ENCODE measurements around the gene GBE1. TPM values are rescaled to one million over a fixed set of nuclear protein-coding genes. Genes with fewer than 3 reads are reported as not detected.

Gene GBE1
- total RNA-seq, 1 donor from 2014 or later = 11.3 TPM

- no peaks in the 10 kb centered on the region for H3K27me3 Mint-ChIP-seq (ENCODE audit: unreplicated experiment)
- DNase-seq = no peak
- no peak overlapping the region for H3K27ac Mint-ChIP-seq (ENCODE audit: unreplicated experiment)
- no peak for TF ChIP-seq CTCF (IDR thresholded peaks at IDR 0.05; ENCODE audit: partially characterized antibody, unreplicated experiment)
- H3K4me3 Mint-ChIP-seq (ENCODE audit: unreplicated experiment) = no peak overlapping the region
- peaks cover 1% of the 10 kb centered on the region for H3K9me3 Mint-ChIP-seq (ENCODE audit: unreplicated experiment)
- H3K36me3 Mint-ChIP-seq (ENCODE audit: unreplicated experiment) = no peaks in the 10 kb centered on the region
- no peaks in the 10 kb centered on the region for H3K4me1 Mint-ChIP-seq (ENCODE audit: low read depth, unreplicated experiment)
Measured at GRCh38 chr3:81531846-81532245, 229.6 kb downstream of the GBE1 start.

GRCh38 chr3:81531263-81531662 lies 230.2 kb downstream of the GBE1 start:
- H3K4me3 Mint-ChIP-seq (ENCODE audit: unreplicated experiment) = no peak overlapping the region
- H3K36me3 Mint-ChIP-seq (ENCODE audit: unreplicated experiment) = no peaks in the 10 kb centered on the region
- no peak overlapping the region for H3K27ac Mint-ChIP-seq (ENCODE audit: unreplicated experiment)
- DNase-seq = no peak
- no peak for TF ChIP-seq CTCF (IDR thresholded peaks at IDR 0.05; ENCODE audit: partially characterized antibody, unreplicated experiment)
- no peaks in the 10 kb centered on the region for H3K4me1 Mint-ChIP-seq (ENCODE audit: low read depth, unreplicated experiment)
- no peaks in the 10 kb centered on the region for H3K27me3 Mint-ChIP-seq (ENCODE audit: unreplicated experiment)
- peaks cover 1% of the 10 kb centered on the region for H3K9me3 Mint-ChIP-seq (ENCODE audit: unreplicated experiment)

- H3K27me3 Mint-ChIP-seq (ENCODE audit: unreplicated experiment) = no peaks in the 10 kb centered on the region
- no peaks in the 10 kb centered on the region for H3K36me3 Mint-ChIP-seq (ENCODE audit: unreplicated experiment)
- no peaks in the 10 kb centered on the region for H3K4me1 Mint-ChIP-seq (ENCODE audit: low read depth, unreplicated experiment)
- no peak for DNase-seq
- no peak for TF ChIP-seq CTCF (IDR thresholded peaks at IDR 0.05; ENCODE audit: partially characterized antibody, unreplicated experiment)
- no peak overlapping the region for H3K27ac Mint-ChIP-seq (ENCODE audit: unreplicated experiment)
- H3K9me3 Mint-ChIP-seq (ENCODE audit: unreplicated experiment) = peaks cover 1% of the 10 kb centered on the region
- no peak overlapping the region for H3K4me3 Mint-ChIP-seq (ENCODE audit: unreplicated experiment)
Measured at GRCh38 chr3:81530180-81530939, 231.1 kb downstream of the GBE1 start.

GRCh38 chr3:81521855-81522254 lies 239.6 kb downstream of the GBE1 start:
- Mint-ChIP-seq H3K9me3 (ENCODE audit: unreplicated experiment) (no peaks in the 10 kb centered on the region), H3K4me1 (ENCODE audit: low read depth, unreplicated experiment) (no peaks in the 10 kb centered on the region), H3K27ac (ENCODE audit: unreplicated experiment) (no peak overlapping the region), H3K27me3 (ENCODE audit: unreplicated experiment) (no peaks in the 10 kb centered on the region), H3K4me3 (ENCODE audit: unreplicated experiment) (no peak overlapping the region), H3K36me3 (ENCODE audit: unreplicated experiment) (no peaks in the 10 kb centered on the region)
- no peak for DNase-seq
- no peak for TF ChIP-seq CTCF (IDR thresholded peaks at IDR 0.05; ENCODE audit: partially characterized antibody, unreplicated experiment)

- no peak for DNase-seq
- H3K27ac Mint-ChIP-seq (ENCODE audit: unreplicated experiment) = no peak overlapping the region
- H3K4me3 Mint-ChIP-seq (ENCODE audit: unreplicated experiment) = no peak overlapping the region
- no peaks in the 10 kb centered on the region for H3K9me3 Mint-ChIP-seq (ENCODE audit: unreplicated experiment)
- H3K36me3 Mint-ChIP-seq (ENCODE audit: unreplicated experiment) = no peaks in the 10 kb centered on the region
- no peak for TF ChIP-seq CTCF (IDR thresholded peaks at IDR 0.05; ENCODE audit: partially characterized antibody, unreplicated experiment)
- no peaks in the 10 kb centered on the region for H3K4me1 Mint-ChIP-seq (ENCODE audit: low read depth, unreplicated experiment)
- H3K27me3 Mint-ChIP-seq (ENCODE audit: unreplicated experiment) = no peaks in the 10 kb centered on the region
Measured at GRCh38 chr3:81518945-81519344, 242.5 kb downstream of the GBE1 start.
